Measurements from ENCODE around the gene HOXD8.

GRCh38 chr2:176145085-176145969, 15.8 kb downstream of the HOXD8 start:
- TF ChIP-seq CTCF (IDR thresholded peaks at IDR 0.05), result no peak
- TF ChIP-seq EP300 (IDR thresholded peaks at IDR 0.05; ENCODE audit: low read depth), result no peak
- no peak for TF ChIP-seq POLR2A (IDR thresholded peaks at IDR 0.05)
